GM23338 (cell line): ENCODE results near the gene CSPG5. TPM values are rescaled to one million over a fixed set of nuclear protein-coding genes. Genes with fewer than 3 reads are reported as not detected.

Experiments
- ATAC-seq: fragments of 200-7000 bp; cut with Tn5 transposase; 3 replicates; pipeline ENCODE4 v1.9.1; 2020
- DNase-seq: peaks from one replicate; pipeline ENCODE4 v3.0.0-alpha.2; 2015; ENCODE audit warnings: low spot score
- H2AFZ ChIP-seq: fragments of 200-600 bp; sonication (generic); 2 replicates; pipeline ENCODE4 v1.8.0; 2016; ENCODE audit warnings: antibody characterized with exemption, mild to moderate bottlenecking, moderate library complexity
- H3F3A ChIP-seq: fragments of 200-600 bp; sonication (generic); replicated peaks from 2 replicates; pipeline ENCODE4 v1.8.0; 2017; ENCODE audit warnings: antibody characterized with exemption, mixed run types, low read depth
- H3K27ac ChIP-seq: fragments of 200-600 bp; sonication (generic); 2 replicates; pipeline ENCODE4 v1.6.1; 2016; ENCODE audit warnings: low read depth
- H3K27me3 ChIP-seq: fragments of 200-600 bp; sonication (generic); 2 replicates; pipeline ENCODE4 v1.8.0; 2016; ENCODE audit warnings: mild to moderate bottlenecking, mixed run types, moderate library complexity; ENCODE audit not compliant: insufficient read depth
- H3K36me3 ChIP-seq: fragments of 200-600 bp; sonication (generic); 2 replicates; pipeline ENCODE4 v1.8.0; 2016; ENCODE audit warnings: mild to moderate bottlenecking; ENCODE audit not compliant: insufficient read depth
- H3K4me1 ChIP-seq: fragments of 200-600 bp; sonication (generic); 2 replicates; pipeline ENCODE4 v1.8.0; 2016; ENCODE audit warnings: mild to moderate bottlenecking, moderate library complexity; ENCODE audit not compliant: insufficient read depth
- H3K4me2 ChIP-seq: fragments of 200-600 bp; sonication (generic); 2 replicates; pipeline ENCODE4 v1.7.1; 2017; ENCODE audit warnings: mixed run types
- H3K4me3 ChIP-seq: fragments of 200-600 bp; sonication (generic); 2 replicates; pipeline ENCODE4 v1.6.1; 2016; ENCODE audit warnings: mixed run types
- H3K79me2 ChIP-seq: fragments of 200-600 bp; sonication (generic); replicated peaks from 2 replicates; pipeline ENCODE4 v1.8.0; 2017; ENCODE audit warnings: mild to moderate bottlenecking; ENCODE audit not compliant: insufficient read depth
- H3K9me2 ChIP-seq: fragments of 200-600 bp; sonication (generic); 2 replicates; pipeline ENCODE4 v1.8.0; 2017; ENCODE audit not compliant: insufficient read depth
- H4K20me1 ChIP-seq: fragments of 200-600 bp; sonication (generic); replicated peaks from 2 replicates; pipeline ENCODE4 v1.8.0; 2017; ENCODE audit warnings: mild to moderate bottlenecking; ENCODE audit not compliant: insufficient read depth
- H3K27ac Mint-ChIP-seq: 2 replicates; pipeline ENCODE4 v1.8.0; 2020; ENCODE audit warnings: inconsistent platforms, mild to moderate bottlenecking, moderate library complexity, mixed read lengths
- H3K27me3 Mint-ChIP-seq: 3 replicates; pipeline ENCODE4 v1.8.0; 2022; ENCODE audit warnings: low read depth, mild to moderate bottlenecking, moderate library complexity, mixed read lengths, inconsistent platforms; ENCODE audit not compliant: insufficient read depth, poor library complexity
- H3K36me3 Mint-ChIP-seq: 3 replicates; pipeline ENCODE4 v1.8.0; 2021; ENCODE audit warnings: low read depth, mild to moderate bottlenecking, inconsistent platforms, moderate library complexity, mixed read lengths
- H3K4me1 Mint-ChIP-seq: 3 replicates; pipeline ENCODE4 v1.8.0; 2020; ENCODE audit warnings: mild to moderate bottlenecking, inconsistent platforms, mixed read lengths
- H3K4me3 Mint-ChIP-seq: 3 replicates; pipeline ENCODE4 v1.8.0; 2021; ENCODE audit warnings: moderate library complexity, mild to moderate bottlenecking, inconsistent platforms, mixed read lengths
- H3K9me3 Mint-ChIP-seq: 3 replicates; pipeline ENCODE4 v1.8.0; 2020; ENCODE audit warnings: moderate library complexity, mild to moderate bottlenecking, inconsistent platforms, mixed read lengths
- EZH2 ChIP-seq: fragments of 200-600 bp; sonication (generic); IDR thresholded peaks from one replicate; pipeline ENCODE4 v1.8.0; 2017; ENCODE audit warnings: antibody characterized with exemption, mild to moderate bottlenecking, low read depth; ENCODE audit not compliant: unreplicated experiment
- NANOG ChIP-seq: IDR thresholded peaks from 2 replicates; pipeline ENCODE4 v1.6.1; 2016; ENCODE audit warnings: antibody characterized with exemption, borderline replicate concordance
- REST ChIP-seq: IDR thresholded peaks from one replicate; pipeline ENCODE4 v1.6.1; 2018; ENCODE audit warnings: antibody characterized with exemption; ENCODE audit not compliant: unreplicated experiment
- ZNF114 ChIP-seq: fragments of 250-450 bp; sonication (Bioruptor Pico); IDR thresholded peaks from 2 replicates; pipeline ENCODE4 v1.5.0; 2020; ENCODE audit warnings: mild to moderate bottlenecking, moderate library complexity
- ZNF331 ChIP-seq: fragments of 250-450 bp; sonication (Bioruptor Pico); IDR thresholded peaks from 2 replicates; pipeline ENCODE4 v1.5.0; 2020; ENCODE audit warnings: low read depth, mild to moderate bottlenecking, moderate library complexity
- polyA plus RNA-seq: library from polyadenylated mRNA; unstranded; fragments of >200 nt; fragmentation: Nextera tagmentation; extraction: Ambion mirVana; gene quantifications from 2 replicates; pipeline ENCODE4 v1.2.1, GENCODE V29; 2016
- total RNA-seq: library from RNA; depleted of rRNA; stranded (reverse); fragments of >200 nt; shearing (Covaris generic); gene quantifications from 2 replicates; pipeline ENCODE4 v1.2.3, GENCODE V29; 2014
- TF ChIP-seq, protein P1 (sequence below): fragments of 250-450 bp; sonication (Bioruptor Pico); IDR thresholded peaks from 2 replicates; pipeline ENCODE4 v1.5.0; 2020; ENCODE audit warnings: mild to moderate bottlenecking, moderate library complexity
- TF ChIP-seq, protein P2 (sequence below), 2 experiments: fragments of 200-600 bp in 1 of 2; sonication (generic) in 1 of 2; conservative IDR thresholded peaks; 2 replicates each; pipeline versions ENCODE4 v1.5.1 to v1.6.1; 2016 to 2017; ENCODE audit warnings: antibody characterized with exemption in 2 of 2, low read depth in 2 of 2, mild to moderate bottlenecking in 2 of 2, moderate library complexity in 1 of 2
- TF ChIP-seq, protein P3 (sequence below): IDR thresholded peaks from 2 replicates; pipeline ENCODE4 v1.6.1; 2016; ENCODE audit warnings: antibody characterized with exemption

CSPG5 gene
- total and polyA plus RNA-seq, 2 experiments from 2014 or later, result 0.86 to 4.3 TPM

- TF ChIP-seq, protein P1, sequence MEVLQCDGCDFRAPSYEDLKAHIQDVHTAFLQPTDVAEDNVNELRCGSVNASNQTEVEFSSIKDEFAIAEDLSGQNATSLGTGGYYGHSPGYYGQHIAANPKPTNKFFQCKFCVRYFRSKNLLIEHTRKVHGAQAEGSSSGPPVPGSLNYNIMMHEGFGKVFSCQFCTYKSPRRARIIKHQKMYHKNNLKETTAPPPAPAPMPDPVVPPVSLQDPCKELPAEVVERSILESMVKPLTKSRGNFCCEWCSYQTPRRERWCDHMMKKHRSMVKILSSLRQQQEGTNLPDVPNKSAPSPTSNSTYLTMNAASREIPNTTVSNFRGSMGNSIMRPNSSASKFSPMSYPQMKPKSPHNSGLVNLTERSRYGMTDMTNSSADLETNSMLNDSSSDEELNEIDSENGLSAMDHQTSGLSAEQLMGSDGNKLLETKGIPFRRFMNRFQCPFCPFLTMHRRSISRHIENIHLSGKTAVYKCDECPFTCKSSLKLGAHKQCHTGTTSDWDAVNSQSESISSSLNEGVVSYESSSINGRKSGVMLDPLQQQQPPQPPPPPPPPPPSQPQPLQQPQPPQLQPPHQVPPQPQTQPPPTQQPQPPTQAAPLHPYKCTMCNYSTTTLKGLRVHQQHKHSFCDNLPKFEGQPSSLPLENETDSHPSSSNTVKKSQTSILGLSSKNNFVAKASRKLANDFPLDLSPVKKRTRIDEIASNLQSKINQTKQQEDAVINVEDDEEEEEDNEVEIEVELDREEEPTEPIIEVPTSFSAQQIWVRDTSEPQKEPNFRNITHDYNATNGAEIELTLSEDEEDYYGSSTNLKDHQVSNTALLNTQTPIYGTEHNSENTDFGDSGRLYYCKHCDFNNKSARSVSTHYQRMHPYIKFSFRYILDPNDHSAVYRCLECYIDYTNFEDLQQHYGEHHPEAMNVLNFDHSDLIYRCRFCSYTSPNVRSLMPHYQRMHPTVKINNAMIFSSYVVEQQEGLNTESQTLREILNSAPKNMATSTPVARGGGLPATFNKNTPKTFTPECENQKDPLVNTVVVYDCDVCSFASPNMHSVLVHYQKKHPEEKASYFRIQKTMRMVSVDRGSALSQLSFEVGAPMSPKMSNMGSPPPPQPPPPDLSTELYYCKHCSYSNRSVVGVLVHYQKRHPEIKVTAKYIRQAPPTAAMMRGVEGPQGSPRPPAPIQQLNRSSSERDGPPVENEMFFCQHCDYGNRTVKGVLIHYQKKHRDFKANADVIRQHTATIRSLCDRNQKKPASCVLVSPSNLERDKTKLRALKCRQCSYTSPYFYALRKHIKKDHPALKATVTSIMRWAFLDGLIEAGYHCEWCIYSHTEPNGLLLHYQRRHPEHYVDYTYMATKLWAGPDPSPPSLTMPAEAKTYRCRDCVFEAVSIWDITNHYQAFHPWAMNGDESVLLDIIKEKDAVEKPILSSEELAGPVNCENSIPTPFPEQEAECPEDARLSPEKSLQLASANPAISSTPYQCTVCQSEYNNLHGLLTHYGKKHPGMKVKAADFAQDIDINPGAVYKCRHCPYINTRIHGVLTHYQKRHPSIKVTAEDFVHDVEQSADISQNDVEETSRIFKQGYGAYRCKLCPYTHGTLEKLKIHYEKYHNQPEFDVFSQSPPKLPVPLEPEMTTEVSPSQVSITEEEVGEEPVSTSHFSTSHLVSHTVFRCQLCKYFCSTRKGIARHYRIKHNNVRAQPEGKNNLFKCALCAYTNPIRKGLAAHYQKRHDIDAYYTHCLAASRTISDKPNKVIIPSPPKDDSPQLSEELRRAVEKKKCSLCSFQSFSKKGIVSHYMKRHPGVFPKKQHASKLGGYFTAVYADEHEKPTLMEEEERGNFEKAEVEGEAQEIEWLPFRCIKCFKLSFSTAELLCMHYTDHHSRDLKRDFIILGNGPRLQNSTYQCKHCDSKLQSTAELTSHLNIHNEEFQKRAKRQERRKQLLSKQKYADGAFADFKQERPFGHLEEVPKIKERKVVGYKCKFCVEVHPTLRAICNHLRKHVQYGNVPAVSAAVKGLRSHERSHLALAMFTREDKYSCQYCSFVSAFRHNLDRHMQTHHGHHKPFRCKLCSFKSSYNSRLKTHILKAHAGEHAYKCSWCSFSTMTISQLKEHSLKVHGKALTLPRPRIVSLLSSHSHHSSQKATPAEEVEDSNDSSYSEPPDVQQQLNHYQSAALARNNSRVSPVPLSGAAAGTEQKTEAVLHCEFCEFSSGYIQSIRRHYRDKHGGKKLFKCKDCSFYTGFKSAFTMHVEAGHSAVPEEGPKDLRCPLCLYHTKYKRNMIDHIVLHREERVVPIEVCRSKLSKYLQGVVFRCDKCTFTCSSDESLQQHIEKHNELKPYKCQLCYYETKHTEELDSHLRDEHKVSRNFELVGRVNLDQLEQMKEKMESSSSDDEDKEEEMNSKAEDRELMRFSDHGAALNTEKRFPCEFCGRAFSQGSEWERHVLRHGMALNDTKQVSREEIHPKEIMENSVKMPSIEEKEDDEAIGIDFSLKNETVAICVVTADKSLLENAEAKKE (CRISPR knock-in tag), result no peak
- no peak for TF ChIP-seq REST
- TF ChIP-seq EZH2, result no peak
Measured at GRCh38 chr3:47628426-47628825, 49.8 kb upstream of the CSPG5 start (continued).

DNA sequence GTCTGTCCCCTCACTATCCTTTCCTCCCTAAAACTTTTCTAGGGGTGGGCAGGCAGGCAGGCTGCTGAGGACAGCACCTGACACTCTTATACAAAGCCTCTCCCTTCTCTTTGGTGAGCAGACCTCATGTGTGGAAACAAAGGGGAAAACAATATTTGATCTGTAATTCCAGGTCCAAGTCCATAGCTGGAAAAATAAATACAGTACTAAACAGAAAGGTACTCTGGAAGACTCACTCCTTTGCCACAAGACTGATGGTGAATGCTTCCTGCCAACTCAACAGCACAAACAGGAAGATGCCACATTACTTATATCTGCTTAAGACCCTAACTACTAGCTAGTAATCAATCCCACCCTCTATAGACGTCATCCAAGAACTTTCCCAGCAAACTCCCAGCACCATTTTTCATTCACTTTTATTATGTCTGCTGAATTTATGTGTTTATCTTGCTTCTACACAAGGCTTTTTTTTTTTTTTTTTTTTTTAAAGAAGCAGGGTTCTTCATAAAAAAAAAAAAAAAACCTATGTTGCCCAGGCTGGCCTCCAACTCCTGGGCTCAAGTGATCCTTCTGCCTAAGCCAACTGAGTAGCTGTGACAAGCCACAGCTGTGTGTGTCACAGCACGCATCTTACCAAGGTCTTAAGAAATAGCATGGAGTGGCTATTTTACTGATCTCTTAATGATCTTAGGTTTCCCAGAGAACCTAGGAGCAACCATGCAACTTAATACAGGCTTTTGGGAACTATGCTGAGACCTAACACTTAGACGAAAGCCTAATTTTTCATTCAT, 44.2 kb upstream of the CSPG5 start:
- Mint-ChIP-seq H3K4me3 (no peak overlapping the region), H3K9me3 (no peaks in the 10 kb centered on the region; the same call in 2 of the 3 replicates), H3K36me3 (peaks cover 81% of the 10 kb centered on the region), H3K27ac (no peak overlapping the region), H3K27me3 (no peaks in the 10 kb centered on the region), H3K4me1 (no peaks in the 10 kb centered on the region)
- Histone ChIP-seq H3K36me3 (peaks cover 59% of the 10 kb centered on the region), H4K20me1 (peaks cover 9% of the 10 kb centered on the region), H3K9me2 (no peaks in the 10 kb centered on the region), H3F3A (peaks cover 7% of the 10 kb centered on the region; the same call in 1 of the 2 replicates), H3K4me2 (no peak overlapping the region), H3K27me3 (no peaks in the 10 kb centered on the region), H3K4me3 (no peak overlapping the region), H2AFZ (no peak overlapping the region), H3K27ac (no peak overlapping the region), H3K79me2 (peaks cover 2% of the 10 kb centered on the region; the same call in 1 of the 2 replicates), H3K4me1 (no peaks in the 10 kb centered on the region)
- ATAC-seq (no peak), DNase-seq (no peak)
- TF ChIP-seq ZNF331 (CRISPR knock-in tag) (no peak), NANOG (no peak), ZNF114 (CRISPR knock-in tag) (no peak)
- TF ChIP-seq, protein P2, sequence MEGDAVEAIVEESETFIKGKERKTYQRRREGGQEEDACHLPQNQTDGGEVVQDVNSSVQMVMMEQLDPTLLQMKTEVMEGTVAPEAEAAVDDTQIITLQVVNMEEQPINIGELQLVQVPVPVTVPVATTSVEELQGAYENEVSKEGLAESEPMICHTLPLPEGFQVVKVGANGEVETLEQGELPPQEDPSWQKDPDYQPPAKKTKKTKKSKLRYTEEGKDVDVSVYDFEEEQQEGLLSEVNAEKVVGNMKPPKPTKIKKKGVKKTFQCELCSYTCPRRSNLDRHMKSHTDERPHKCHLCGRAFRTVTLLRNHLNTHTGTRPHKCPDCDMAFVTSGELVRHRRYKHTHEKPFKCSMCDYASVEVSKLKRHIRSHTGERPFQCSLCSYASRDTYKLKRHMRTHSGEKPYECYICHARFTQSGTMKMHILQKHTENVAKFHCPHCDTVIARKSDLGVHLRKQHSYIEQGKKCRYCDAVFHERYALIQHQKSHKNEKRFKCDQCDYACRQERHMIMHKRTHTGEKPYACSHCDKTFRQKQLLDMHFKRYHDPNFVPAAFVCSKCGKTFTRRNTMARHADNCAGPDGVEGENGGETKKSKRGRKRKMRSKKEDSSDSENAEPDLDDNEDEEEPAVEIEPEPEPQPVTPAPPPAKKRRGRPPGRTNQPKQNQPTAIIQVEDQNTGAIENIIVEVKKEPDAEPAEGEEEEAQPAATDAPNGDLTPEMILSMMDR (conservative IDR thresholded peaks at IDR 0.05; ENCODE audit: low read depth in 2 of 2), result no peak
- TF ChIP-seq, protein P3, sequence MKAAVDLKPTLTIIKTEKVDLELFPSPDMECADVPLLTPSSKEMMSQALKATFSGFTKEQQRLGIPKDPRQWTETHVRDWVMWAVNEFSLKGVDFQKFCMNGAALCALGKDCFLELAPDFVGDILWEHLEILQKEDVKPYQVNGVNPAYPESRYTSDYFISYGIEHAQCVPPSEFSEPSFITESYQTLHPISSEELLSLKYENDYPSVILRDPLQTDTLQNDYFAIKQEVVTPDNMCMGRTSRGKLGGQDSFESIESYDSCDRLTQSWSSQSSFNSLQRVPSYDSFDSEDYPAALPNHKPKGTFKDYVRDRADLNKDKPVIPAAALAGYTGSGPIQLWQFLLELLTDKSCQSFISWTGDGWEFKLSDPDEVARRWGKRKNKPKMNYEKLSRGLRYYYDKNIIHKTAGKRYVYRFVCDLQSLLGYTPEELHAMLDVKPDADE, result no peak
